ENCODE results near the gene STPG3. TPM values are rescaled to one million over a fixed set of nuclear protein-coding genes. Genes with fewer than 3 reads are reported as not detected.

The STPG3 gene
- total and polyA plus RNA-seq, 2 of the 13 experiments (the other 11 are each of a cell fraction or from before 2014, with no cell fraction given), result not detected

DNA sequence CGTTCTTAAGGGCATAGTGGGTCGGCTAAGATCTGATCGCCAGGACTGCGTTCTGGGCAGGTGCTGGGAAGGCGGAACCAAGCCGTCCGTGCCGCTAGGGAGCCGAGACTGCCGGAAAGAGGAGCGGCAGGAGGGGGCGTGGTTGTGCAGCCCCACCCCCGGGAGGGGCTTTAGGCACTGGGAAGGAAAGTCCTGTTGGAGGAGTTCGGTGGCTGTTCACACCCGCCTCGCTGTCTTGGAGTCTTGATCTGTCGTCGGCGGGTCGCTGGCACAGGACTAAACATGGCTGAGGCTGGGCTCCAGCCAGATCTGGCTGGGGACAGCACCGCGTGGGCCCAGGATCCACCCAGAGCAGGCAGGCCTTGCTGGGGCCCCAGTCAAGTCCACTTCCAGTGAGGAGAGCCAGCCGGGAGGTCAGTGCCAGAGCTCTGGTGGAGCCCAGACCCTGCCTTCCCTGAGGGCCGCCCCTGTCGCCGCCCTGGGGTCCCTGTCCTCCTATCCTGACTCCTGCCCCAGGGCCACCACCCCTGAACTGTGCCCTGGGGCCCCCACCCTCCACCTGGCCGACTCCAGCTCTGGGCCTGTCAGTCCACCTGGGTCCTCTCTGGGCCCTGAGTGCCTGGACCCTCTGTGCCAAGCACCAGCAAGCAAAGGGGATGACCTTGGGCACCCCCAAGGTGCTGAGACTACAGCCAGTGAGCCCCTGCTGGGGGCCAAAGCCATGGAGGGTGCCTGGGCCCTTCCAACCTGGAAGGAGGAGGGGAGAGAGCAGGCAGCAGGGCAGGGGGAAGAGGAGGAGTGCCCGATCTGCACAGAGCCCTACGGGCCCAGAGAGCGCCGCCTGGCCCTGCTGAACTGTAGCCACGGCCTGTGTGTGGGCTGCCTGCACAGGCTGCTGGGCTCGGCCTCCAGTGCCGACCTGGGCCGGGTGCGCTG, 33.5 kb upstream of the STPG3 start (continued):
- TF ChIP-seq, protein P1, sequence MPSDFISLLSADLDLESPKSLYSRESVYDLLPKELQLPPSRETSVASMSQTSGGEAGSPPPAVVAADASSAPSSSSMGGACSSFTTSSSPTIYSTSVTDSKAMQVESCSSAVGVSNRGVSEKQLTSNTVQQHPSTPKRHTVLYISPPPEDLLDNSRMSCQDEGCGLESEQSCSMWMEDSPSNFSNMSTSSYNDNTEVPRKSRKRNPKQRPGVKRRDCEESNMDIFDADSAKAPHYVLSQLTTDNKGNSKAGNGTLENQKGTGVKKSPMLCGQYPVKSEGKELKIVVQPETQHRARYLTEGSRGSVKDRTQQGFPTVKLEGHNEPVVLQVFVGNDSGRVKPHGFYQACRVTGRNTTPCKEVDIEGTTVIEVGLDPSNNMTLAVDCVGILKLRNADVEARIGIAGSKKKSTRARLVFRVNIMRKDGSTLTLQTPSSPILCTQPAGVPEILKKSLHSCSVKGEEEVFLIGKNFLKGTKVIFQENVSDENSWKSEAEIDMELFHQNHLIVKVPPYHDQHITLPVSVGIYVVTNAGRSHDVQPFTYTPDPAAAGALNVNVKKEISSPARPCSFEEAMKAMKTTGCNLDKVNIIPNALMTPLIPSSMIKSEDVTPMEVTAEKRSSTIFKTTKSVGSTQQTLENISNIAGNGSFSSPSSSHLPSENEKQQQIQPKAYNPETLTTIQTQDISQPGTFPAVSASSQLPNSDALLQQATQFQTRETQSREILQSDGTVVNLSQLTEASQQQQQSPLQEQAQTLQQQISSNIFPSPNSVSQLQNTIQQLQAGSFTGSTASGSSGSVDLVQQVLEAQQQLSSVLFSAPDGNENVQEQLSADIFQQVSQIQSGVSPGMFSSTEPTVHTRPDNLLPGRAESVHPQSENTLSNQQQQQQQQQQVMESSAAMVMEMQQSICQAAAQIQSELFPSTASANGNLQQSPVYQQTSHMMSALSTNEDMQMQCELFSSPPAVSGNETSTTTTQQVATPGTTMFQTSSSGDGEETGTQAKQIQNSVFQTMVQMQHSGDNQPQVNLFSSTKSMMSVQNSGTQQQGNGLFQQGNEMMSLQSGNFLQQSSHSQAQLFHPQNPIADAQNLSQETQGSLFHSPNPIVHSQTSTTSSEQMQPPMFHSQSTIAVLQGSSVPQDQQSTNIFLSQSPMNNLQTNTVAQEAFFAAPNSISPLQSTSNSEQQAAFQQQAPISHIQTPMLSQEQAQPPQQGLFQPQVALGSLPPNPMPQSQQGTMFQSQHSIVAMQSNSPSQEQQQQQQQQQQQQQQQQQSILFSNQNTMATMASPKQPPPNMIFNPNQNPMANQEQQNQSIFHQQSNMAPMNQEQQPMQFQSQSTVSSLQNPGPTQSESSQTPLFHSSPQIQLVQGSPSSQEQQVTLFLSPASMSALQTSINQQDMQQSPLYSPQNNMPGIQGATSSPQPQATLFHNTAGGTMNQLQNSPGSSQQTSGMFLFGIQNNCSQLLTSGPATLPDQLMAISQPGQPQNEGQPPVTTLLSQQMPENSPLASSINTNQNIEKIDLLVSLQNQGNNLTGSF (CRISPR knock-in tag; IDR thresholded peaks at IDR 0.05), result no peak
- no peak for TF ChIP-seq ZNF20 (CRISPR knock-in tag; IDR thresholded peaks at IDR 0.05)
- TF ChIP-seq, protein P2, sequence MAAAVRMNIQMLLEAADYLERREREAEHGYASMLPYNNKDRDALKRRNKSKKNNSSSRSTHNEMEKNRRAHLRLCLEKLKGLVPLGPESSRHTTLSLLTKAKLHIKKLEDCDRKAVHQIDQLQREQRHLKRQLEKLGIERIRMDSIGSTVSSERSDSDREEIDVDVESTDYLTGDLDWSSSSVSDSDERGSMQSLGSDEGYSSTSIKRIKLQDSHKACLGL (CRISPR knock-in tag; IDR thresholded peaks at IDR 0.05), result no peak
- no peak for TF ChIP-seq SIN3B (IDR thresholded peaks at IDR 0.05; ENCODE audit: low read length)
- TF ChIP-seq RBM39 (IDR thresholded peaks at IDR 0.05; ENCODE audit: low read depth, low read length, poor library complexity, severe bottlenecking), result no peak
- TF ChIP-seq SAP130 (CRISPR knock-in tag; IDR thresholded peaks at IDR 0.05; ENCODE audit: low read depth), result peak; percentile 89
- no peak for TF ChIP-seq ZNF225 (CRISPR knock-in tag; IDR thresholded peaks at IDR 0.05)
- TF ChIP-seq, protein P3, sequence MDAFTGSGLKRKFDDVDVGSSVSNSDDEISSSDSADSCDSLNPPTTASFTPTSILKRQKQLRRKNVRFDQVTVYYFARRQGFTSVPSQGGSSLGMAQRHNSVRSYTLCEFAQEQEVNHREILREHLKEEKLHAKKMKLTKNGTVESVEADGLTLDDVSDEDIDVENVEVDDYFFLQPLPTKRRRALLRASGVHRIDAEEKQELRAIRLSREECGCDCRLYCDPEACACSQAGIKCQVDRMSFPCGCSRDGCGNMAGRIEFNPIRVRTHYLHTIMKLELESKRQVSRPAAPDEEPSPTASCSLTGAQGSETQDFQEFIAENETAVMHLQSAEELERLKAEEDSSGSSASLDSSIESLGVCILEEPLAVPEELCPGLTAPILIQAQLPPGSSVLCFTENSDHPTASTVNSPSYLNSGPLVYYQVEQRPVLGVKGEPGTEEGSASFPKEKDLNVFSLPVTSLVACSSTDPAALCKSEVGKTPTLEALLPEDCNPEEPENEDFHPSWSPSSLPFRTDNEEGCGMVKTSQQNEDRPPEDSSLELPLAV (CRISPR knock-in tag; conservative IDR thresholded peaks at IDR 0.05; ENCODE audit: low read depth), result no peak
- TF ChIP-seq, protein P4, sequence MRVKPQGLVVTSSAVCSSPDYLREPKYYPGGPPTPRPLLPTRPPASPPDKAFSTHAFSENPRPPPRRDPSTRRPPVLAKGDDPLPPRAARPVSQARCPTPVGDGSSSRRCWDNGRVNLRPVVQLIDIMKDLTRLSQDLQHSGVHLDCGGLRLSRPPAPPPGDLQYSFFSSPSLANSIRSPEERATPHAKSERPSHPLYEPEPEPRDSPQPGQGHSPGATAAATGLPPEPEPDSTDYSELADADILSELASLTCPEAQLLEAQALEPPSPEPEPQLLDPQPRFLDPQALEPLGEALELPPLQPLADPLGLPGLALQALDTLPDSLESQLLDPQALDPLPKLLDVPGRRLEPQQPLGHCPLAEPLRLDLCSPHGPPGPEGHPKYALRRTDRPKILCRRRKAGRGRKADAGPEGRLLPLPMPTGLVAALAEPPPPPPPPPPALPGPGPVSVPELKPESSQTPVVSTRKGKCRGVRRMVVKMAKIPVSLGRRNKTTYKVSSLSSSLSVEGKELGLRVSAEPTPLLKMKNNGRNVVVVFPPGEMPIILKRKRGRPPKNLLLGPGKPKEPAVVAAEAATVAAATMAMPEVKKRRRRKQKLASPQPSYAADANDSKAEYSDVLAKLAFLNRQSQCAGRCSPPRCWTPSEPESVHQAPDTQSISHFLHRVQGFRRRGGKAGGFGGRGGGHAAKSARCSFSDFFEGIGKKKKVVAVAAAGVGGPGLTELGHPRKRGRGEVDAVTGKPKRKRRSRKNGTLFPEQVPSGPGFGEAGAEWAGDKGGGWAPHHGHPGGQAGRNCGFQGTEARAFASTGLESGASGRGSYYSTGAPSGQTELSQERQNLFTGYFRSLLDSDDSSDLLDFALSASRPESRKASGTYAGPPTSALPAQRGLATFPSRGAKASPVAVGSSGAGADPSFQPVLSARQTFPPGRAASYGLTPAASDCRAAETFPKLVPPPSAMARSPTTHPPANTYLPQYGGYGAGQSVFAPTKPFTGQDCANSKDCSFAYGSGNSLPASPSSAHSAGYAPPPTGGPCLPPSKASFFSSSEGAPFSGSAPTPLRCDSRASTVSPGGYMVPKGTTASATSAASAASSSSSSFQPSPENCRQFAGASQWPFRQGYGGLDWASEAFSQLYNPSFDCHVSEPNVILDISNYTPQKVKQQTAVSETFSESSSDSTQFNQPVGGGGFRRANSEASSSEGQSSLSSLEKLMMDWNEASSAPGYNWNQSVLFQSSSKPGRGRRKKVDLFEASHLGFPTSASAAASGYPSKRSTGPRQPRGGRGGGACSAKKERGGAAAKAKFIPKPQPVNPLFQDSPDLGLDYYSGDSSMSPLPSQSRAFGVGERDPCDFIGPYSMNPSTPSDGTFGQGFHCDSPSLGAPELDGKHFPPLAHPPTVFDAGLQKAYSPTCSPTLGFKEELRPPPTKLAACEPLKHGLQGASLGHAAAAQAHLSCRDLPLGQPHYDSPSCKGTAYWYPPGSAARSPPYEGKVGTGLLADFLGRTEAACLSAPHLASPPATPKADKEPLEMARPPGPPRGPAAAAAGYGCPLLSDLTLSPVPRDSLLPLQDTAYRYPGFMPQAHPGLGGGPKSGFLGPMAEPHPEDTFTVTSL (CRISPR knock-in tag; IDR thresholded peaks at IDR 0.05; ENCODE audit: borderline replicate concordance), result no peak
- peak; percentile 57 for TF ChIP-seq IKZF4 (CRISPR knock-in tag; IDR thresholded peaks at IDR 0.05; ENCODE audit: borderline replicate concordance, low read depth, not compliant biosample characterization)
- TF ChIP-seq ISL2 (CRISPR knock-in tag; IDR thresholded peaks at IDR 0.05), result no peak

All from HepG2 (cell line).